CD14-positive monocyte (primary cell): ENCODE data around the gene KAZALD1. TPM values are rescaled to one million over a fixed set of nuclear protein-coding genes. Genes with fewer than 3 reads are reported as not detected.

Experiments used
- DNase-seq, 3 donors: peaks; one replicate each; pipeline ENCODE4 v3.0.0-alpha.2; 2011 to 2022
- H2AFZ ChIP-seq: 2 replicates; pipeline ENCODE4 v1.6.0; 2012; ENCODE audit warnings: mild to moderate bottlenecking, low read depth, low read length, inconsistent platforms; ENCODE audit not compliant: insufficient read depth, poor library complexity, severe bottlenecking
- H3K27ac ChIP-seq, 2 donors: 1 replicate in 1 of 2; 2 replicates in 1 of 2; pipeline ENCODE4 v1.5.1; 2012 to 2013; ENCODE audit warnings: low read length in 2 of 2, control low read depth in 1 of 2, inconsistent platforms in 1 of 2, low read depth in 1 of 2, mild to moderate bottlenecking in 1 of 2
- H3K27me3 ChIP-seq, 2 donors: one replicate each; pipeline versions ENCODE4 v1.6.0 to v1.6.1; 2011 to 2013; ENCODE audit warnings: low read length in 2 of 2; ENCODE audit not compliant: control insufficient read depth in 2 of 2, insufficient read depth in 2 of 2
- H3K36me3 ChIP-seq, 2 donors: replicated peaks in 1 of 2; 1 replicate in 1 of 2; 2 replicates in 1 of 2; pipeline versions ENCODE4 v1.5.1 to v1.6.1; 2012 to 2013; ENCODE audit warnings: low read length in 2 of 2, control low read depth in 1 of 2, inconsistent platforms in 1 of 2, mild to moderate bottlenecking in 1 of 2; ENCODE audit not compliant: insufficient read depth in 2 of 2, control insufficient read depth in 1 of 2
- H3K4me1 ChIP-seq, 2 donors: 1 replicate in 1 of 2; 2 replicates in 1 of 2; pipeline versions ENCODE4 v1.5.1 to v1.6.1; 2012 to 2013; ENCODE audit warnings: low read length in 2 of 2, control low read depth in 1 of 2, inconsistent platforms in 1 of 2, mild to moderate bottlenecking in 1 of 2, moderate library complexity in 1 of 2; ENCODE audit not compliant: insufficient read depth in 2 of 2, control insufficient read depth in 1 of 2
- H3K4me2 ChIP-seq: replicated peaks from 2 replicates; pipeline ENCODE3; 2012; ENCODE audit warnings: low read length, moderate library complexity, mild to moderate bottlenecking; ENCODE audit not compliant: poor library complexity, severe bottlenecking; ENCODE audit errors: extremely low read depth
- H3K4me3 ChIP-seq, 3 experiments: fragments of 200-600 bp in 1 of 3; sonication (generic) in 1 of 3; replicated peaks in 1 of 3; 1 replicate in 2 of 3; 2 replicates in 1 of 3; pipeline ENCODE4 v1.5.1; 2011 to 2013; ENCODE audit warnings: low read length in 3 of 3, mild to moderate bottlenecking in 3 of 3, control low read depth in 2 of 3, low read depth in 2 of 3, inconsistent platforms in 1 of 3, moderate library complexity in 1 of 3
- H3K79me2 ChIP-seq: 2 replicates; pipeline ENCODE4 v1.6.0; 2012; ENCODE audit warnings: mild to moderate bottlenecking, control low read depth, inconsistent platforms, low read length, moderate library complexity; ENCODE audit not compliant: insufficient read depth
- H3K9ac ChIP-seq: 2 replicates; pipeline ENCODE4 v1.6.0; 2017; ENCODE audit warnings: low read length, mild to moderate bottlenecking; ENCODE audit not compliant: insufficient read depth, poor library complexity, severe bottlenecking
- H3K9me3 ChIP-seq, 2 donors: replicated peaks in 1 of 2; 1 replicate in 1 of 2; 2 replicates in 1 of 2; pipeline versions ENCODE4 v1.5.1 to v1.6.1; 2012 to 2013; ENCODE audit warnings: low read length in 2 of 2, control low read depth in 1 of 2; ENCODE audit not compliant: control insufficient read depth in 1 of 2, insufficient read depth in 1 of 2
- H4K20me1 ChIP-seq: 2 replicates; pipeline ENCODE4 v1.6.0; 2012; ENCODE audit warnings: mild to moderate bottlenecking, low read length, control low read depth, moderate library complexity; ENCODE audit not compliant: insufficient read depth
- H3K27ac Mint-ChIP-seq, 7 donors: one replicate each; pipeline ENCODE4 v1.8.0; 2020; ENCODE audit warnings: mild to moderate bottlenecking in 7 of 7, mixed read lengths in 7 of 7, moderate library complexity in 6 of 7, inconsistent platforms in 2 of 7
- H3K27me3 Mint-ChIP-seq, 3 donors: one replicate each; pipeline ENCODE4 v1.8.0; 2021 to 2022; ENCODE audit warnings: low read depth in 3 of 3, mild to moderate bottlenecking in 3 of 3, mixed read lengths in 3 of 3, moderate library complexity in 3 of 3, inconsistent platforms in 1 of 3
- H3K36me3 Mint-ChIP-seq, 2 donors: one replicate each; pipeline ENCODE4 v1.8.0; 2020; ENCODE audit warnings: mixed read lengths in 2 of 2, inconsistent platforms in 1 of 2, mild to moderate bottlenecking in 1 of 2
- H3K4me1 Mint-ChIP-seq: one replicate; pipeline ENCODE4 v1.8.0; 2020; ENCODE audit warnings: mild to moderate bottlenecking, mixed read lengths
- H3K4me3 Mint-ChIP-seq, 2 donors: one replicate each; pipeline ENCODE4 v1.8.0; 2020; ENCODE audit warnings: mild to moderate bottlenecking in 2 of 2, mixed read lengths in 2 of 2, moderate library complexity in 1 of 2
- H3K9me3 Mint-ChIP-seq, 7 donors: one replicate each; pipeline ENCODE4 v1.8.0; 2020 to 2022; ENCODE audit warnings: mixed read lengths in 7 of 7, mild to moderate bottlenecking in 6 of 7, moderate library complexity in 6 of 7, inconsistent platforms in 2 of 7
- WGBS: methylation state at CpG from one replicate; pipeline ENCODE4 v1.1.5; 2013; ENCODE audit warnings: missing lambda C conversion rate; ENCODE audit not compliant: insufficient coverage; 5-methylcytosine and 5-hydroxymethylcytosine counted together
- intact Hi-C, 2 donors: fragments of 100-400 bp; cut with micrococcal nuclease; formaldehyde crosslinking; loops; one replicate each; pipeline versions ENCODE4 v1.15.0 to v1.15.1; 2023
- polyA plus RNA-seq, 3 donors: library from polyadenylated mRNA; depleted of rRNA in 1 of 3; unstranded in 2 of 3; stranded (reverse) in 1 of 3; fragments of 300-500 nt in 2 of 3; fragments of >200 nt in 1 of 3; fragmentation: Illumina TruSeq in 2 of 3; gene quantifications; 1 replicate in 2 of 3; 2 replicates in 1 of 3; pipeline ENCODE4 v1.2.3, GENCODE V29; 2012 to 2021
- TF ChIP-seq, protein P1 (sequence below): fragments of 200-600 bp; IDR thresholded peaks from one replicate; pipeline ENCODE4 v1.8.0; 2022; ENCODE audit warnings: antibody characterized with exemption, mild to moderate bottlenecking

The KAZALD1 gene
- polyA plus RNA-seq, 3 donors, result 0.15 to 6.6 (median 0.53) TPM

GRCh38 chr10:101063050-101063525 is 1.3 kb downstream of the KAZALD1 start:
- peaks cover 70% of the 10 kb centered on the region for H3K4me1 Mint-ChIP-seq
- peak overlapping the region; percentile 24 to 88 for H3K4me3 Mint-ChIP-seq
- peaks cover 10 to 63% of the 10 kb centered on the region in 2 donors for H3K27me3 ChIP-seq
- no peaks in the 10 kb centered on the region for H4K20me1 ChIP-seq
- H2AFZ ChIP-seq, result peak overlapping the region; percentile 78
- intact Hi-C loops, result no loop called here
- no peaks in the 10 kb centered on the region for H3K9me3 ChIP-seq
- peaks cover 66 to 80% of the 10 kb centered on the region in 2 donors for H3K4me1 ChIP-seq
- H3K27ac Mint-ChIP-seq, result no peak overlapping the region
- H3K79me2 ChIP-seq, result peaks cover 17% of the 10 kb centered on the region
- TF ChIP-seq, protein P1, sequence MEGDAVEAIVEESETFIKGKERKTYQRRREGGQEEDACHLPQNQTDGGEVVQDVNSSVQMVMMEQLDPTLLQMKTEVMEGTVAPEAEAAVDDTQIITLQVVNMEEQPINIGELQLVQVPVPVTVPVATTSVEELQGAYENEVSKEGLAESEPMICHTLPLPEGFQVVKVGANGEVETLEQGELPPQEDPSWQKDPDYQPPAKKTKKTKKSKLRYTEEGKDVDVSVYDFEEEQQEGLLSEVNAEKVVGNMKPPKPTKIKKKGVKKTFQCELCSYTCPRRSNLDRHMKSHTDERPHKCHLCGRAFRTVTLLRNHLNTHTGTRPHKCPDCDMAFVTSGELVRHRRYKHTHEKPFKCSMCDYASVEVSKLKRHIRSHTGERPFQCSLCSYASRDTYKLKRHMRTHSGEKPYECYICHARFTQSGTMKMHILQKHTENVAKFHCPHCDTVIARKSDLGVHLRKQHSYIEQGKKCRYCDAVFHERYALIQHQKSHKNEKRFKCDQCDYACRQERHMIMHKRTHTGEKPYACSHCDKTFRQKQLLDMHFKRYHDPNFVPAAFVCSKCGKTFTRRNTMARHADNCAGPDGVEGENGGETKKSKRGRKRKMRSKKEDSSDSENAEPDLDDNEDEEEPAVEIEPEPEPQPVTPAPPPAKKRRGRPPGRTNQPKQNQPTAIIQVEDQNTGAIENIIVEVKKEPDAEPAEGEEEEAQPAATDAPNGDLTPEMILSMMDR, result no peak
- no peak overlapping the region for H3K27ac ChIP-seq
- no peaks in the 10 kb centered on the region for H3K36me3 ChIP-seq
- peak overlapping the region; percentile 95 for H3K4me2 ChIP-seq
- peaks cover 58 to 67% (median 60%) of the 10 kb centered on the region in 3 donors for H3K27me3 Mint-ChIP-seq
- H3K9me3 Mint-ChIP-seq, result peaks cover 0 to 12% (median 2%) of the 10 kb centered on the region in 7 donors
- peak overlapping the region; percentile 11 for H3K9ac ChIP-seq
- DNase-seq, result no peak
- H3K4me3 ChIP-seq, result peak overlapping the region in 1 of 3 experiments; percentile 93
- WGBS, result under 1% methylated on average over 17 of the region's 19 CpGs
- peaks cover 5 to 31% of the 10 kb centered on the region in 2 donors for H3K36me3 Mint-ChIP-seq

DNA sequence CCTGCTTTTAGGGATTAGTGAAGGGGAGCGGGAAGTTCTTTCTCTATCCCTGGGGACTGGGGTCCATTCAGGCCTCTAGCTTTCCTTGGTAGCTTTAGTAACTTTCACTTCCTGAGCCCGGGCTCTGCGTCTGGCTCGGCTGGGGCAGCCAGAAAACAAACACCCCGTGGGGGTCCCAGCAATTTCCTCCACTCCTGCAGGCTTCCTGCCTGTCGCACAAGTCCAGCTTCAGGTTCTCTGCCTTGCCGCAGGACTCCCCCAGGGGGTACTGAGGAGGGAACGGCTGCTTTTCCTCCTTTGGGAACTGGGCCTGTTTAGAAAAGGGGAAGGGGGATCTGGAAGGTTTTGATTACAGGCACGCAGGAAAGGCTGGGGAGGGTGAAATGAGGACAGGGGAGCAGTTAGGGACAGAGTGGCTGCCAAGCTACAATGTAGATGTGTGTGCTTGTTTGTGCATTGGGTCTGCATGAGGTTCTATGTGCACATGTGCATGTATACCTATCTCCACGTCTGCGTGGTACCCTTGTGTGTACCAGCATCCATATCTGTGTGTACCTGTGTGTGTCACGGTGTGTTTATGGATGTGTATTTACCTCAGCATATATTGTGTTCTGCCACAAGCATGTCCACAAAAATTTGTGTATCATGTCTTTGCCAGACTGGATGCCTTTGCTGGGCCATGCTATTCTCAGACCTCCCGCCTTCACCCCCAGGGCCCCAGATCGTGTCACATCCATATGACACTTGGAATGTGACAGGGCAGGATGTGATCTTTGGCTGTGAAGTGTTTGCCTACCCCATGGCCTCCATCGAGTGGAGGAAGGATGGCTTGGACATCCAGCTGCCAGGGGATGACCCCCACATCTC is 2.0 kb downstream of the KAZALD1 start:
- Histone ChIP-seq H3K4me3 (peak overlapping the region in 1 of 3 experiments; percentile 93), H4K20me1 (no peaks in the 10 kb centered on the region), H3K27me3 (peaks cover 10 to 63% of the 10 kb centered on the region in 2 donors), H3K79me2 (peaks cover 10% of the 10 kb centered on the region), H3K4me1 (peaks cover 66 to 80% of the 10 kb centered on the region in 2 donors), H2AFZ (peak overlapping the region; percentile 47), H3K36me3 (no peaks in the 10 kb centered on the region), H3K4me2 (peak overlapping the region; percentile 95), H3K9me3 (no peaks in the 10 kb centered on the region), H3K9ac (peak overlapping the region; percentile 11), H3K27ac (no peak overlapping the region)
- DNase-seq, result peak in 1 of 3 donors; percentile 17
- H3K27me3 Mint-ChIP-seq, result peaks cover 58 to 67% (median 60%) of the 10 kb centered on the region in 3 donors
- H3K36me3 Mint-ChIP-seq, result peaks cover 5 to 31% of the 10 kb centered on the region in 2 donors
- 0% methylated on average over 7 of the region's 15 CpGs for WGBS
- H3K4me3 Mint-ChIP-seq, result peak overlapping the region; percentile 60 to 88
- intact Hi-C loops, result no loop called here
- TF ChIP-seq, protein P1, result no peak
- peaks cover 70% of the 10 kb centered on the region for H3K4me1 Mint-ChIP-seq
- peaks cover 0 to 12% (median 2%) of the 10 kb centered on the region in 7 donors for H3K9me3 Mint-ChIP-seq
- H3K27ac Mint-ChIP-seq, result peak overlapping the region in 3 of 7 donors; percentile 9 to 38 (median 15)
